ENCODE data around the gene SDCBP2. TPM values are rescaled to one million over a fixed set of nuclear protein-coding genes. Genes with fewer than 3 reads are reported as not detected.

Gene SDCBP2
- total and polyA plus RNA-seq, 9 donors = 0.92 to 34.7 (median 3.7) TPM

GRCh38 chr20:1338801-1339200 is 9.9 kb upstream of the SDCBP2 start:
- no peak overlapping the region for H3K27ac ChIP-seq
- intact Hi-C loops (cut with DNase I) = loop anchor here in 1 of 4 donors (10.0 kb wide), 1 partner anchor 56 kb away; the partner anchor contains the start of gene FKBP1A
- peak in 1 of 5 donors; percentile 17 for DNase-seq
- H3K36me3 ChIP-seq = no peaks in the 10 kb centered on the region
- TF ChIP-seq CTCF (IDR thresholded peaks at IDR 0.05) (no peak), EP300 (IDR thresholded peaks at IDR 0.05) (no peak), POLR2A (IDR thresholded peaks at IDR 0.05) (no peak)
- H3K9me3 ChIP-seq = no peaks in the 10 kb centered on the region
- no peak overlapping the region for H3K4me3 ChIP-seq
- WGBS, 3 donors = 82 to 87% (median 85%) methylated on average over 4 of the region's 4 CpGs
- no peaks in the 10 kb centered on the region for H3K27me3 ChIP-seq
- peaks cover 2% of the 10 kb centered on the region for H3K4me1 ChIP-seq (ENCODE audit: insufficient read depth)

GRCh38 chr20:1338096-1338495 is 9.2 kb upstream of the SDCBP2 start:
- Histone ChIP-seq H3K9me3 (no peaks in the 10 kb centered on the region), H3K27ac (no peak overlapping the region), H3K4me3 (no peak overlapping the region), H3K27me3 (no peaks in the 10 kb centered on the region), H3K36me3 (no peaks in the 10 kb centered on the region), H3K4me1 (ENCODE audit: insufficient read depth) (peaks cover 2% of the 10 kb centered on the region)
- TF ChIP-seq CTCF (IDR thresholded peaks at IDR 0.05) = no peak
- no peak for TF ChIP-seq POLR2A (IDR thresholded peaks at IDR 0.05)
- TF ChIP-seq EP300 (IDR thresholded peaks at IDR 0.05) = no peak
- DNase-seq = no peak
- 92 to 95% (median 95%) methylated on average over 5 of the region's 5 CpGs for WGBS, 3 donors
- intact Hi-C loops (cut with DNase I) = loop anchor here in 1 of 4 donors (10.0 kb wide), 1 partner anchor 57 kb away; the partner anchor contains the start of gene FKBP1A

GRCh38 chr20:1337441-1337840 is 8.5 kb upstream of the SDCBP2 start:
- H3K9me3 ChIP-seq = no peaks in the 10 kb centered on the region
- DNase-seq = no peak
- no peaks in the 10 kb centered on the region for H3K27me3 ChIP-seq
- TF ChIP-seq CTCF (IDR thresholded peaks at IDR 0.05) (no peak), EP300 (IDR thresholded peaks at IDR 0.05) (no peak), POLR2A (IDR thresholded peaks at IDR 0.05) (no peak)
- 31 to 42% (median 34%) methylated on average over 5 of the region's 5 CpGs for WGBS, 3 donors
- H3K27ac ChIP-seq = no peak overlapping the region
- H3K4me3 ChIP-seq = no peak overlapping the region
- H3K36me3 ChIP-seq = no peaks in the 10 kb centered on the region
- peaks cover 2% of the 10 kb centered on the region for H3K4me1 ChIP-seq (ENCODE audit: insufficient read depth)
- intact Hi-C loops (cut with DNase I) = loop anchor here in 1 of 4 donors (10.0 kb wide), 1 partner anchor 57 kb away; the partner anchor contains the start of gene FKBP1A

- Histone ChIP-seq H3K36me3 (no peaks in the 10 kb centered on the region), H3K4me1 (ENCODE audit: insufficient read depth) (peaks cover 2% of the 10 kb centered on the region), H3K27ac (no peak overlapping the region), H3K4me3 (no peak overlapping the region), H3K9me3 (no peaks in the 10 kb centered on the region), H3K27me3 (no peaks in the 10 kb centered on the region)
- TF ChIP-seq CTCF (IDR thresholded peaks at IDR 0.05) = no peak
- no peak for TF ChIP-seq POLR2A (IDR thresholded peaks at IDR 0.05)
- no peak for TF ChIP-seq EP300 (IDR thresholded peaks at IDR 0.05)
- intact Hi-C loops (cut with DNase I) = loop anchor here in 1 of 4 donors (10.0 kb wide), 1 partner anchor 58 kb away; the partner anchor contains the start of gene FKBP1A
- peak; percentile 63 to 84 (median 72) for DNase-seq
- 25 to 35% (median 27%) methylated on average over 14 of the region's 14 CpGs for WGBS, 3 donors
Measured at GRCh38 chr20:1336699-1337367, 7.9 kb upstream of the SDCBP2 start.

Measured in ovary (tissue), 9 donors.